ENCODE measurements around the gene CCT5. TPM values are rescaled to one million over a fixed set of nuclear protein-coding genes. Genes with fewer than 3 reads are reported as not detected.
A peak's percentile ranks its signal among the peaks of the same experiment; 100 is the strongest.

CCT5 gene
- total and polyA plus RNA-seq, 4 experiments from 2014 or later = 92.7 to 236 (median 148) TPM

- Mint-ChIP-seq H3K36me3 (no peaks in the 10 kb centered on the region), H3K9me3 (peaks cover 0 to 2% (median 0%) of the 10 kb centered on the region in 8 donors), H3K4me1 (peaks cover 0 to 32% (median 16%) of the 10 kb centered on the region in 4 donors), H3K27ac (no peak overlapping the region), H3K4me3 (no peak overlapping the region), H3K27me3 (peaks cover 0 to 4% of the 10 kb centered on the region in 2 donors)
- ChIA-PET POLR2A (ENCODE audit: partially characterized antibody) (no interaction called here), CTCF (ENCODE audit: partially characterized antibody) (interaction anchor here (1.7 kb wide), 1 partner anchor 8 kb away, joined by 7 read pairs; no protein-coding TSS in a partner anchor)
- Histone ChIP-seq H3K36me3 (ENCODE audit: insufficient read depth, low read length) (no peaks in the 10 kb centered on the region), H3K4me3 (ENCODE audit: low read length in 2 of 2) (no peak overlapping the region), H3K9me3 (ENCODE audit: control insufficient read depth in 1 of 2, low read length in 2 of 2) (no peaks in the 10 kb centered on the region), H3K27me3 (ENCODE audit: insufficient read depth, low read length) (no peaks in the 10 kb centered on the region), H3K27ac (ENCODE audit: low read depth, low read length) (no peak overlapping the region), H3K4me1 (ENCODE audit: insufficient read depth, low read length) (no peaks in the 10 kb centered on the region)
- no peak for DNase-seq
- intact Hi-C loops (cut with micrococcal nuclease) = no loop called here
Observed at GRCh38 chr5:10275991-10276390, 25.9 kb downstream of the CCT5 start.

GRCh38 chr5:10276691-10277090, 26.6 kb downstream of the CCT5 start:
- Mint-ChIP-seq H3K36me3 (no peaks in the 10 kb centered on the region), H3K4me3 (no peak overlapping the region), H3K27me3 (peaks cover 0 to 4% of the 10 kb centered on the region in 2 donors), H3K4me1 (peaks cover 0 to 32% (median 16%) of the 10 kb centered on the region in 4 donors), H3K9me3 (peaks cover 0 to 2% (median 0%) of the 10 kb centered on the region in 8 donors), H3K27ac (peak overlapping the region in 1 of 7 donors; percentile 47)
- no peak overlapping the region for H3K4me3 ChIP-seq (ENCODE audit: low read length in 2 of 2)
- intact Hi-C loops (cut with micrococcal nuclease) = no loop called here
- no peaks in the 10 kb centered on the region for H3K9me3 ChIP-seq (ENCODE audit: control insufficient read depth in 1 of 2, low read length in 2 of 2)
- no peaks in the 10 kb centered on the region for H3K4me1 ChIP-seq (ENCODE audit: insufficient read depth, low read length)
- ChIA-PET POLR2A (ENCODE audit: partially characterized antibody) (no interaction called here), CTCF (ENCODE audit: partially characterized antibody) (no interaction called here)
- no peaks in the 10 kb centered on the region for H3K27me3 ChIP-seq (ENCODE audit: insufficient read depth, low read length)
- H3K36me3 ChIP-seq (ENCODE audit: insufficient read depth, low read length) = no peaks in the 10 kb centered on the region
- DNase-seq = no peak
- H3K27ac ChIP-seq (ENCODE audit: low read depth, low read length) = no peak overlapping the region

GRCh38 chr5:10277773-10278630, 27.9 kb downstream of the CCT5 start:
- POLR2A ChIA-PET (ENCODE audit: partially characterized antibody) = no interaction called here
- peaks cover 0 to 2% of the 10 kb centered on the region in 2 donors for H3K27me3 Mint-ChIP-seq
- peak overlapping the region in 1 of 8 donors; percentile 46 for H3K4me3 Mint-ChIP-seq
- H3K4me1 ChIP-seq (ENCODE audit: insufficient read depth, low read length) = no peaks in the 10 kb centered on the region
- H3K27ac Mint-ChIP-seq = peak overlapping the region in 1 of 7 donors; percentile 55
- DNase-seq = no peak
- no peaks in the 10 kb centered on the region for H3K36me3 ChIP-seq (ENCODE audit: insufficient read depth, low read length)
- no peaks in the 10 kb centered on the region for H3K27me3 ChIP-seq (ENCODE audit: insufficient read depth, low read length)
- no peaks in the 10 kb centered on the region for H3K36me3 Mint-ChIP-seq
- no peak overlapping the region for H3K27ac ChIP-seq (ENCODE audit: low read depth, low read length)
- CTCF ChIA-PET (ENCODE audit: partially characterized antibody) = interaction anchor here (2.1 kb wide), 1 partner anchor 350 kb away, joined by 10 read pairs; no protein-coding TSS in a partner anchor
- H3K4me3 ChIP-seq (ENCODE audit: low read length in 2 of 2) = no peak overlapping the region
- peaks cover 0 to 24% (median 12%) of the 10 kb centered on the region in 4 donors for H3K4me1 Mint-ChIP-seq
- no peaks in the 10 kb centered on the region for H3K9me3 ChIP-seq (ENCODE audit: control insufficient read depth in 1 of 2, low read length in 2 of 2)
- intact Hi-C loops (cut with micrococcal nuclease) = no loop called here
- H3K9me3 Mint-ChIP-seq = no peaks in the 10 kb centered on the region

- intact Hi-C loops (cut with micrococcal nuclease) = no loop called here
- Histone ChIP-seq H3K27ac (ENCODE audit: low read depth, low read length) (no peak overlapping the region), H3K4me1 (ENCODE audit: insufficient read depth, low read length) (peaks cover under 1% of the 10 kb centered on the region), H3K27me3 (ENCODE audit: insufficient read depth, low read length) (no peaks in the 10 kb centered on the region), H3K36me3 (ENCODE audit: insufficient read depth, low read length) (no peaks in the 10 kb centered on the region), H3K9me3 (ENCODE audit: control insufficient read depth in 1 of 2, low read length in 2 of 2) (no peaks in the 10 kb centered on the region), H3K4me3 (ENCODE audit: low read length in 2 of 2) (no peak overlapping the region)
- Mint-ChIP-seq H3K27me3 (peaks cover 0 to 2% of the 10 kb centered on the region in 2 donors), H3K9me3 (no peaks in the 10 kb centered on the region), H3K4me3 (peak overlapping the region in 1 of 8 donors; percentile 46), H3K4me1 (peaks cover 2 to 18% (median 10%) of the 10 kb centered on the region in 4 donors), H3K36me3 (no peaks in the 10 kb centered on the region), H3K27ac (peak overlapping the region in 1 of 7 donors; percentile 79)
- DNase-seq = no peak
- CTCF ChIA-PET (ENCODE audit: partially characterized antibody) = interaction anchor here (1.2 to 2.1 kb wide), 2 partner anchors 169 to 349 kb away, joined by 3 to 10 read pairs; no protein-coding TSS in a partner anchor
- POLR2A ChIA-PET (ENCODE audit: partially characterized antibody) = no interaction called here
Observed at GRCh38 chr5:10278658-10279279, 28.7 kb downstream of the CCT5 start.

- CTCF ChIA-PET (ENCODE audit: partially characterized antibody) = interaction anchor here (1.2 to 2.1 kb wide), 2 partner anchors 169 to 348 kb away, joined by 3 to 10 read pairs; no protein-coding TSS in a partner anchor
- Histone ChIP-seq H3K4me1 (ENCODE audit: insufficient read depth, low read length) (peaks cover 6% of the 10 kb centered on the region), H3K9me3 (ENCODE audit: control insufficient read depth in 1 of 2, low read length in 2 of 2) (no peaks in the 10 kb centered on the region), H3K4me3 (ENCODE audit: low read length in 2 of 2) (no peak overlapping the region), H3K36me3 (ENCODE audit: insufficient read depth, low read length) (no peaks in the 10 kb centered on the region), H3K27ac (ENCODE audit: low read depth, low read length) (no peak overlapping the region), H3K27me3 (ENCODE audit: insufficient read depth, low read length) (no peaks in the 10 kb centered on the region)
- H3K27ac Mint-ChIP-seq = no peak overlapping the region
- no peaks in the 10 kb centered on the region for H3K36me3 Mint-ChIP-seq
- peaks cover 0 to 2% of the 10 kb centered on the region in 2 donors for H3K27me3 Mint-ChIP-seq
- no peak for DNase-seq
- intact Hi-C loops (cut with micrococcal nuclease) = no loop called here
- no peak overlapping the region for H3K4me3 Mint-ChIP-seq
- H3K9me3 Mint-ChIP-seq = no peaks in the 10 kb centered on the region
- H3K4me1 Mint-ChIP-seq = peaks cover 6 to 16% (median 11%) of the 10 kb centered on the region in 4 donors
- POLR2A ChIA-PET (ENCODE audit: partially characterized antibody) = no interaction called here
Observed at GRCh38 chr5:10279328-10279727, 29.2 kb downstream of the CCT5 start.

- Histone ChIP-seq H3K27ac (ENCODE audit: low read depth, low read length) (no peak overlapping the region), H3K4me1 (ENCODE audit: insufficient read depth, low read length) (peaks cover 8% of the 10 kb centered on the region), H3K9me3 (ENCODE audit: control insufficient read depth in 1 of 2, low read length in 2 of 2) (no peaks in the 10 kb centered on the region), H3K4me3 (ENCODE audit: low read length in 2 of 2) (no peak overlapping the region), H3K27me3 (ENCODE audit: insufficient read depth, low read length) (no peaks in the 10 kb centered on the region), H3K36me3 (ENCODE audit: insufficient read depth, low read length) (no peaks in the 10 kb centered on the region)
- H3K27ac Mint-ChIP-seq = peak overlapping the region in 1 of 7 donors; percentile 53
- peaks cover 8 to 13% (median 9%) of the 10 kb centered on the region in 4 donors for H3K4me1 Mint-ChIP-seq
- H3K4me3 Mint-ChIP-seq = no peak overlapping the region
- no peak for DNase-seq
- intact Hi-C loops (cut with micrococcal nuclease) = loop anchor here (5.0 kb wide), 1 partner anchor 142 kb away; no protein-coding TSS in a partner anchor
- CTCF ChIA-PET (ENCODE audit: partially characterized antibody) = interaction anchor here (1.2 to 2.0 kb wide), 2 partner anchors 168 to 348 kb away, joined by 3 to 12 read pairs; no protein-coding TSS in a partner anchor
- peaks cover 0 to 2% of the 10 kb centered on the region in 2 donors for H3K27me3 Mint-ChIP-seq
- H3K36me3 Mint-ChIP-seq = no peaks in the 10 kb centered on the region
- POLR2A ChIA-PET (ENCODE audit: partially characterized antibody) = no interaction called here
- H3K9me3 Mint-ChIP-seq = no peaks in the 10 kb centered on the region
Observed at GRCh38 chr5:10279925-10280720, 30.0 kb downstream of the CCT5 start.
